NCI-H446 (cell line): ENCODE measurements around the gene CHAF1A.
A peak's percentile ranks its signal among the peaks of the same experiment; 100 is the strongest.

Experiments
- DNase-seq, 2 experiments: peaks; one replicate each; lab custom pipeline; 2025; lab: John Stamatoyannopoulos, UW

Gene CHAF1A

DNA sequence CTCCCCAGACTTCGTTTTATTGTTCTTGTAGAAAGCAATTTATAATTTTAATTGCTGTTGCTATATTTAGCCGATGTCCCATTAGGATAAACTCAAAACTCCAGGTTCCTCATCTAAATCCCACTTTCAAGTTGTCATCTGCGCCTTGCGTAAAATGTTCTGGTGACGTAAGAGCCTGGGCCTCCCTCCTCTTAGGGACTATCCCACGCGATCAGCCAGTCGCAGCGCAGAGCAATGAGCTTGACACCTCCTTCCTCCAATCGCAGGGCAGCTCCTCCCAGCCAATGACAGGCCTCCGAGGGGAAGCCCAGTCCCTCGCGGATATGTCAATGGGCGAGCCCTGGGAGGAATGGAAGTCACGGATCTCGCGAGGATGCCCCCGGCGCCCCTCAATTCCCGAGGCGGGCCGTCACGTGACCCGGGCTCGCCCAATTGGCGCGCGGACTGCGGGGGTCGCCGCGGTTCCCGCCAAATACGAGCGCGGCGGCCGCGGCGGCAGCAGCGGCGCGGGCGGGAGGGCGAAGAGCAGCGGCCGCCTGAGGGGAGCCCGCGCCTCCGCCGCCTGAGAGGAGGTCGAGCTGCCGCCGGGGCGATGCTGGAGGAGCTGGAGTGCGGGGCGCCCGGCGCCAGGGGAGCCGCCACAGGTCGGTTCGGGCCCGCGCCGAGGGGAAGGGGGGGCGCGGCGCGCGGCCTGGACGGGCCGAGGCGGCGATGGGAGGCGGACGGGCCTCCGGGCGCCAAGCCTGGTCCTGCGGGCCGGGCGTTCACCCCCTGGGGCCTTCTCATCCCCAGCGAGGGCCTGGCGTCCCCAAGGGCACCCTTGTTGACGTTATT lies at the start of gene CHAF1A:
CHAF1A (plus strand) TSS at position 470 of the 834 bp plus-strand sequence; CDS start at position 593, 123 bp downstream.
- DNase-seq = peak; percentile 99 to 100

DNA sequence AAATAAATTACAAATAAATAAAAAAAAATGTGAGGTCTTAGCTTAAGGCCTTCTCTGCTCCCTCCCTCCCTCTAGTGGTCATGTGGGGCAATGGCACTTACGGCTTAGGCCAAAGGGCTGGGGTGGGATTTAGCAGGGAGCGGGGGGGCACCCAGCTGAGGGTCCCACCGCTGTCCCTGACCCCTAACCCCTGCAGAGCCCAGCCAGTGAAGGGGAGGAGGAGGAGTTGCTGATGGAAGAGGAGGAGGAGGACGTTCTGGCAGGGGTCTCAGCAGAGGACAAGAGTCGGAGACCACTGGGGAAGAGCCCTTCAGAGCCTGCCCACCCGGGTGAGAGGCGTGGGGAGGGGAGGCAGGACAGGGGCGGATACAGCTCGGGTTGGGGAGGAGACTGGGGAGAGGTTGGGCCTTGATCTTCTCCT lies 49.7 kb upstream of the CHAF1A start:
- peak; percentile 51 to 70 for DNase-seq

GRCh38 chr19:4354282-4354681 lies 48.2 kb upstream of the CHAF1A start:
- no peak for DNase-seq

GRCh38 chr19:4354897-4355296 lies 47.5 kb upstream of the CHAF1A start:
- no peak for DNase-seq

- no peak for DNase-seq
Measured at GRCh38 chr19:4357095-4357797, 45.2 kb upstream of the CHAF1A start.

DNA sequence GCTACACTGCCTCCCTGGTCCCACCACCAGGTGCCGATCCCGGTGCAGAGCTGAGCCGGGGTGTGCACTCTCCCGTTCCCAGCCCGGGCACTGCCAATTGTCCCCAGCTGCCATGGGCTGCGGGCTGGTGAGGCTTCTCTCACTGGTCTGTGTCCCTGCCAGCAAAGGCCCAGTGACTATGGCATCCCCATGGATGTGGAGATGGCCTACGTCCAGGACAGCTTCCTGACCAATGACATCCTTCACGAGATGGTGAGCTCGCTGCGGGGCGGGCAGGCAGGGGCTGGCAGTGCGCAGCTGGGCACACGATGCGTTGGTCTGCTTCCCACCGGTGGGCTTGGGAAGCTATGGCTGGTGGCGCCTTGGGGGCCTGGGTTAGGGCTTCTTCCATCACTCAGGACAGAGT lies 44.5 kb upstream of the CHAF1A start:
- DNase-seq = no peak

GRCh38 chr19:4358709-4359626 lies 43.5 kb upstream of the CHAF1A start:
- no peak for DNase-seq

DNA sequence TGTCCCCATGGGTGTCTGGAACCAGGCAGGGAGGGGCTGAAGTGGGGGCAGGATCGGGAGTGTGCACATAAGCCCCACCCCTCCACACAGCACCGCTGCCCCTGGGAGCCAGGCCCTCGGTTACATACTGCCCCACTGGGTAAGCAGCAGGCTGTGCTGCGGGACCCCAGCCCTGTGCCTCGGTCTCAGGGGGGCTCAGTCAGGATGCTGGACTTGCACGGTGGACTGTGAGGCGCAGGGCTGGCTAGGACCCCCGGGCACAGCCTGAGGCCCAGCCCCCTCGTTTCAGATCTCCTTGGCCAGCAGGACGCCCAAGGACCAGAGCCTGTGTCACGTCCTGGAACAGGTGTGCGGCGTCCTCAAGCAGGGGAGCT lies 42.8 kb upstream of the CHAF1A start:
- DNase-seq = no peak

DNA sequence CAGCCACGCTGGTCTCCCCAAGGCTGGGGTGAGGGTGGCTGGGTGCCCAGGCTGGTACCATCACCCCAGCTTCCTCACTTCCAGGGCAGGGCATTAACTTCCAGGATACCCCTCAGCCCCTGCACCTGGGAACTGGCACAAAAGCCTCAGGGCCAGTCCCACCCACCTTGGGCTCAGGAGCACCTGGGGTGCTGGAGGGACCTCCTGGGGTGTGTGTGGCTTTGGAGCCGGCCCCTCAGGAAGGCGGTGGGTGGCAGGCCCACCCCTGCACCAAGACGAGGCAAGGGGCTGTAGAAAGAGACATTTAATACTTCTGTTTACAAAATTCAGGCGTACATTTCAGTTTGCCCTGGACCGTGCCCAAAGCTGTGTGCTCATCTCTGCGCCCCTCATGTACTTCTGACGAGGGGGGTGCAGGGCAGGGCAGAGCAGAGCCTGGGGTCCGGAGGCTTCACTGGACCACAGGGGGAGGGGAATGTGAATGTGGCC lies 42.3 kb upstream of the CHAF1A start:
- no peak for DNase-seq

DNA sequence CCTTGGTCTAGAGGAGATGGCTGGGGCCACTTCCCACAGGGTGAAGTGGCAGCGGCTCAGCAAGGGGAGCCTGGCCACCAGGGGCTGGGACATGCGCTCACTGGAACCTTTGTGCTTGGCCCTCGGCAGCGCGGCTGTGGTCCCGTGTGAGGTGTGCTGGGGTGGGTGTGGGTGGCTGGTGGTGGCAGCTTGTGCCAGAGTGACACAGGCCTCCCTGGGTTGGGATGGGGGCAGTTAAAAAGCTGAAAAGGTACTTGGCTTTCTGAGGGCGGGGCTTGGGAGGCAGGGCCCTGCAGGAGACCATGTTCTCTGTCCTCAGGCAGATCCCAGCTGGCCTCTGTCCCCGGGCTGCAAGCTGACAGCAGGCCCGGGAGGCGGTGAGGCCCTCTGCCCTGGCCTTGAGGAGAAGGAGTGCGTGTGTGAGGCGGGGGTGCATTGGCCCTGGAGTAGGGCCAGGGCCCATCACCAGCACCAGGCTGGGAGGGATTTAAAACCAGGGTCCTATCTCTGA lies 41.7 kb upstream of the CHAF1A start:
- no peak for DNase-seq

GRCh38 chr19:4361152-4362046 lies 41.0 kb upstream of the CHAF1A start:
- no peak for DNase-seq

GRCh38 chr19:4362101-4362828 lies 40.2 kb upstream of the CHAF1A start:
- no peak for DNase-seq

DNA sequence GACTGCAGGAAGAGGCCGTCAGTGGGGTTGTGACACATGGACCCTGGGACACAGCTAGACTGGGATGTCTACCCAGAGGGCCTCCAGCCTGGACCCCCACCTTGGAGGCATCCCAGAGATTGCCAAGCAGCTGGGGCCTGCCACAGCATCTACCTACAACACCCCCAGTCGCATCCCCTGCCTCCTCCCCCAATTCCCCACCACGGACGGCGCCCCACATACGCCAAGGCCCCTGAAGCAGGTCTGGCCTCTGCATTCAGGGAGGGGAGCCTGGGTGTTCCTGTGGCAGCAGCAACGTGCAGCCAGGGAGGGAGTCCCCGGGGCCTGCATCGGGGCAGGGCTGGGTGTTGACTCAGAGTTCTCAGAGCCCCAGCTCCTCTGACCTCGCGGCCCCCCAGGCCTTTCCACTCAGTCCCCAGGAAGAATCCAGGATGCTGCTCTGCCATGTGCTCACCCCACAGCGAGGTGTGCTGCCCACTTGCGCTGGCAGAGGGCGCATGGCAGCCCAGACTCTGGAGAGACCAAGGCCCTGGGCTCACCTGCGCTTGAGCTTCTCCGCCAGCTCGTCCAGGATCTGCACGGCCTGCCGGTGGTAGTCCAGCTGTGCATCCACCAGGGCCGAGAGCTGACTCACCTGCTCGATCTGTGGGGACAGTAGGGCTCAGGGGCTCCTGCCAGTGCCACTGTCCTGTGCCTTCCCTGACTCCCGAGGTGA lies 39.5 kb upstream of the CHAF1A start:
- no peak for DNase-seq

DNA sequence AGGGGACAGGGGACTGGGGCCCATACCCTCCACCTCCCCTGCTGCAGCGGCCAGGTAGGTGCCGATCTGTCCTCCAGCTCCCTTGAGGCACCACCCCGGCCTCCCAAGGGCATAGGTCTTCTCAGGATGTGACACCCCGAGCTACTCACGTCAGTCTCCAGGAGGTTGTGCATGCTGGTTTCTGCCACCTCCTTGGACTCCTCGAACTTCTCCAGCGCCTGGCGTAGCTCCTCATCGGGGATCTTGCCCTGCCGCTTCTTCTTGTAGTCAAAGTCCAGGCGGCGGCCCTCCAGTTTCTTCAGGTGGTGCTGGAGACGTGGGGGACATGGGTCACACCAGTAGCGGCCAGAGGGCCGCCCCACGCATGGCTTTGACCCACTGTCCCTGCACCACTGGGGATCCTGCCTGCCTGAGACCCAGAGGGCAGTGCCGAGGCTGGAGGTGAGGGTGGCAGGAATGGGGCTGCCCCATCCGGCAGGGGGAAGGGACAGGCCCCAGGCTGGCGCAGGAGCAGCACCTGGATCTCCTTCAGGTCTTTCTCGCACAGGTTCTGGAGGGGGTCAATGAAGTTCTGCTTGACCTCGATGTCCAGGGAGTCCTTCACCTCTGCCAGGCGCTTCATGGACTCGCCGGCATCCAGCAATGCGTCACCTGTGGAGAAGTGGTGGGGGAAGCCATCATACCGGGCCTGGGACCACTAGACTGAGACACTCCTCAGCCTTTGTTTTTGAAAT lies 38.7 kb upstream of the CHAF1A start:
- DNase-seq = no peak

DNA sequence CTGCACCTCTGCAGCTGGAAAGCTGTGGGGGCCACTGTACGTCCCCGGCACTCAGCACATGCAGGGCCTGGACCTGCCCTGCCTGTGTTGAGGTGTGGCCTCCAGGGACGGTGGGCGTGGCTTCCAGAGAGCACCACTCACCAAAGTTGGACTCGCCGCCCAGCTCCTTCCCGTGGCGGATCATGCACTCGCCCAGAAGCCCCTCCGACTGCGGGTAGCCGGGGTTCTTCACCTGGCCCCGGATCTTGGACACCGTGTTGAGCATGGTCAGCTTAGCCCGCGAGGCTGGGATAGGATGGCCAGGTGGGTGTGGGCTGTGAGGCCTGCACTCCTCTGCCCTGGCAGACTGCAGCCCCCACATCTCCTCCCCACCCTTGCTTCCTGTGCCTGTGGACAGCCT lies 37.1 kb upstream of the CHAF1A start:
- DNase-seq = no peak

DNA sequence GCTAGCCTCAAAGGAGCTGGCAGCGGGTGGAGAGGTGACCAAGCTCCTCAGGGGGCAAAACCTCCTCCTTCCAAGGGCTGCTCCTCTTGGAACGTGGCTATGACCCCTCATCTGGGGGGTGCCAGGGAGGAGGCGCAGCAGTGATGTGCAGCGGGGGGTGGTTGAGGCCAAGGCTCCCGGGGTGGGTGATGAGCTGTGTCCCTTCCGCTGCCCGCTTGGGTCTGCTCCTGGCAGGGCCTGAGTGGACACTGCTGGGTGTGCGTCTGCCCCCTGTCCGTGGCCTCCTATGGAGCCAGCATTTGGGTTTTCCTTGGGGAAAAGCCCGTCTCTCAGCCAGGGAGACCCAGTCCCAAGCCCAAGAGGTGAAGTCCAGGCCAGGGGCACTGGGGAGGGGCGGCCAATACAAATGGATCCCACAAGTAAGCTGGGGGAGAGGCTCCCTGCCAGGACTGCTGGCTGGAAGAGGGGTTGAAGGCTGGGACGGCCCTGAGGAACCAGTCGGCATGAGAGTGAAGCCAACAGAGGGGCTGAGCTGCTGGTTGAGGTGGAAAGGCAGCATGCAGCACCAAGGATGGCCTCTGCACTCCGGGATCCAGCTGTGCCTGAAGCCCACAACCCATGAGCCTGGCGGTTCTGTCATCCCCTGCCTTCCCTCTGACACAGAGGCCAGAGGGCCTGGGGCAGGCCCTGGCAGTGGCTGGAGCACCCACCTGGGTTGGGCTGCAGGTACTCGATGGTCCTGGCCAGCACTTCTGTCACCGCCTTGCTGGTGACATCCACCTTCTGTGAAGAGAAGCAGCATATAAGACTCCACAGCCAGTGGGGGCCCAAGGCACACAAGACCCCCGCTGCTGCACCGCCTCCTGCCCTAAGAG lies 36.4 kb upstream of the CHAF1A start:
- DNase-seq = no peak

DNA sequence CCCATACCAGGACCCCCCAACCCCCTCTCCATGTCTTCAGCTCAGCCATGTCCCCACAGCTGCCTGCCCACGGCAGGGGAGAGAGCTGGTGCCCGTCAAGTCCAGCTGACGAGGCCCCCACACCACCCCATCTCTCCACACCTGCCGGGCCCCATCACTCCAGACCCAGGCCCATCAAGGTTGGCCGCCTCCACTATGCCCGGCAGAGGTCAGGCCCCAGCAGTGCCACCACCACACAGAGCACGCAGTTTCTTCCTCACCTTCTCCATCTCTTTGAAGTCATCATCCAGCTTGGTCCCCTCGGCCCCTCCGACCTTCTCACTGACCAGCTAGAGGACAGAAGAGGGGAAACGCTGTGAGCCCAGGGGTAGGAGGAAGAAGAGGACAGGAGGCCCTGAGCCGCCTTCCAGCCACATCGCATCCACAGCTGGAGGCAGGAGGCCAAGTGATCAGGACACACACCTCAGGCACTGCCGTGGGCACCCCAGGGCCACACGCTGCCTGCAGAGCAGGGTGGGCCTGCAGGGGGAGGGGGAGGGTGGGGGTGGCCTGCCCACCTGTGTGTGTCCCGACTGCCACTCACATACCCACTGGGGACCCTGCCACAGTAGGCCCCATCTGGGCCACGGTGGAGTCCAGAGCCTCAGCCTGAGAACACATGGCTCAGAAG lies 35.6 kb upstream of the CHAF1A start:
- DNase-seq = no peak
